BJ (cell line): Measurements from ENCODE around the gene LAMA2. TPM values are rescaled to one million over a fixed set of nuclear protein-coding genes. Genes with fewer than 3 reads are reported as not detected.

ENCODE experiments used
- CTCF ChIA-PET: fragments of 350-600 bp; formaldehyde crosslinking; extraction: SDS; loops from one replicate; lab custom pipeline; 2021; ENCODE audit warnings: antibody characterized with exemption, inconsistent platforms; lab: Yijun Ruan, JAX
- POLR2A ChIA-PET: fragments of 300-600 bp; sonication (Branson Sonifier 250); formaldehyde crosslinking; extraction: SDS; loops from one replicate; lab custom pipeline; 2021; ENCODE audit warnings: antibody characterized with exemption; lab: Charles Lee
- DNase-seq: peaks from one replicate; pipeline ENCODE4 v3.0.0-alpha.2; 2011; ENCODE audit warnings: low read depth
- H3K27me3 ChIP-seq: 2 replicates; pipeline ENCODE4 v1.6.0; 2011; ENCODE audit warnings: low read length; ENCODE audit not compliant: control insufficient read depth, insufficient read depth
- H3K36me3 ChIP-seq: 2 replicates; pipeline ENCODE4 v1.5.1; 2011; ENCODE audit warnings: low read length; ENCODE audit not compliant: control insufficient read depth, insufficient read depth
- H3K4me3 ChIP-seq: 2 replicates; pipeline ENCODE4 v1.5.1; 2011; ENCODE audit warnings: low read depth, mild to moderate bottlenecking, control low read depth, low read length
- polyA plus RNA-seq: library from polyadenylated mRNA; depleted of rRNA; stranded (reverse); fragments of >200 nt; gene quantifications from 2 replicates; pipeline ENCODE4 v1.2.3, GENCODE V29; 2011
- TF ChIP-seq, protein P1 (sequence below): IDR thresholded peaks from 2 replicates; pipeline ENCODE4 v1.5.1; 2011; ENCODE audit warnings: low read depth, mild to moderate bottlenecking, control low read depth, inconsistent platforms, low read length, moderate library complexity; ENCODE audit not compliant: insufficient read depth

The LAMA2 gene
- polyA plus RNA-seq, 1 experiment, result 50.0 TPM

DNA sequence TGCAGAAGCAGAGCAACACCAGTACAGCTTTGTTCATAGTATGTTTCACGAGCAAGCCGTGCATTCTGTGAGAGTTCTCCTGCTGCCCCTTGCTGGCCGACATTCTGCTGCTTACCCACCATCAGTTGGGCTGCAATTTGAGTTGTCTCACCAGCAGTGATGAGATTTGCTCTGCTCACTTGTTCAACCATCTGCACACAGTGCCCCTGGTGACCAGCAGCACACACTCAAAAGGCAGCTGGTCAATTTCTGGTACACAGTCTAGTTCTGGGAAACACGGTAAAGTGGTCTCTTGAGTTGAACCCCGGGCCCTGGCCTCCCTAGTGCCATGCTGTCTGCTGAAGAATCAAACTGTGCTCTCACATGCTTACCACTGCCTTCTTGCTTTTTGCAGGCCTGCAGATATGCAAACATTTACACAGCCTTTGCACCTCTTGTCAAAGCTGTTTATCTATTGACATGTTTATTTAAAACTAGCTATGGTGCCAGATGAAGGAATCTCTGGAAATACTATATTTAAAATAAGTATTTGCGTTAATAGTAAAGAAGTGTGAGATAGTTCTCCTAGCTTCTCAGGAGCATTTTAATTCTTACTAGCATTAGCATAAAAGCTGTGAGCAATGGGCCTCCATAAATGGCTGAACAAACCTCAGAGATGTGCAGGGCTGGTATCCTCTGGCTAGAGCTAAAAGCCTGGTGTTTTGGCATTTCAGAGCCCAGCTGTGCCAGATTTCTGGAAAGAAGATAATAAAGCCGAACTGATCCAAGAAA, 592.7 kb downstream of the LAMA2 start:
- ChIA-PET POLR2A (no interaction called here), CTCF (interaction anchor here (0.5 to 1.3 kb wide), 5 partner anchors 8 to 114 kb away, joined by 3 to 4 read pairs (median 3); no protein-coding TSS in a partner anchor)
- H3K36me3 ChIP-seq, result no peaks in the 10 kb centered on the region; the same call in 1 of the 2 replicates
- no peak overlapping the region for H3K4me3 ChIP-seq
- no peak for DNase-seq
- H3K27me3 ChIP-seq, result no peaks in the 10 kb centered on the region
- TF ChIP-seq, protein P1, sequence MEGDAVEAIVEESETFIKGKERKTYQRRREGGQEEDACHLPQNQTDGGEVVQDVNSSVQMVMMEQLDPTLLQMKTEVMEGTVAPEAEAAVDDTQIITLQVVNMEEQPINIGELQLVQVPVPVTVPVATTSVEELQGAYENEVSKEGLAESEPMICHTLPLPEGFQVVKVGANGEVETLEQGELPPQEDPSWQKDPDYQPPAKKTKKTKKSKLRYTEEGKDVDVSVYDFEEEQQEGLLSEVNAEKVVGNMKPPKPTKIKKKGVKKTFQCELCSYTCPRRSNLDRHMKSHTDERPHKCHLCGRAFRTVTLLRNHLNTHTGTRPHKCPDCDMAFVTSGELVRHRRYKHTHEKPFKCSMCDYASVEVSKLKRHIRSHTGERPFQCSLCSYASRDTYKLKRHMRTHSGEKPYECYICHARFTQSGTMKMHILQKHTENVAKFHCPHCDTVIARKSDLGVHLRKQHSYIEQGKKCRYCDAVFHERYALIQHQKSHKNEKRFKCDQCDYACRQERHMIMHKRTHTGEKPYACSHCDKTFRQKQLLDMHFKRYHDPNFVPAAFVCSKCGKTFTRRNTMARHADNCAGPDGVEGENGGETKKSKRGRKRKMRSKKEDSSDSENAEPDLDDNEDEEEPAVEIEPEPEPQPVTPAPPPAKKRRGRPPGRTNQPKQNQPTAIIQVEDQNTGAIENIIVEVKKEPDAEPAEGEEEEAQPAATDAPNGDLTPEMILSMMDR, result no peak

DNA sequence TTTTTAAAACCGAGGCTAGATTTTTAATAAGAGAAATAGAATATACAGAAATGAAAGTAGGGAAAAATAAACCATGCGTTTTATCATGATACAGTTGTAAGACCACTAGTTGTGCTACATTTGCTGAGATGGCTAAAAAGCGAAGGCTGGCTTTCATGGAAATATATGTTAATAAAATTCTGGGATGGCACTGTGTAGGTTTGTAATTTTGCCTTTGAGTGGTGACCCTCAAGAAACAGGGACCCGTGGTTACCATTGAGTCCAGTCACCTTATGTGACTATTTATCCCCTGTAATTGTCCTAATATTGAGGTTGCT, 593.3 kb downstream of the LAMA2 start:
- Histone ChIP-seq H3K4me3 (no peak overlapping the region), H3K36me3 (no peaks in the 10 kb centered on the region; the same call in 1 of the 2 replicates), H3K27me3 (no peaks in the 10 kb centered on the region)
- TF ChIP-seq, protein P1, result no peak
- ChIA-PET POLR2A (no interaction called here), CTCF (interaction anchor here (0.5 to 1.3 kb wide), 4 partner anchors 8 to 115 kb away, joined by 3 read pairs; no protein-coding TSS in a partner anchor)
- no peak for DNase-seq

DNA sequence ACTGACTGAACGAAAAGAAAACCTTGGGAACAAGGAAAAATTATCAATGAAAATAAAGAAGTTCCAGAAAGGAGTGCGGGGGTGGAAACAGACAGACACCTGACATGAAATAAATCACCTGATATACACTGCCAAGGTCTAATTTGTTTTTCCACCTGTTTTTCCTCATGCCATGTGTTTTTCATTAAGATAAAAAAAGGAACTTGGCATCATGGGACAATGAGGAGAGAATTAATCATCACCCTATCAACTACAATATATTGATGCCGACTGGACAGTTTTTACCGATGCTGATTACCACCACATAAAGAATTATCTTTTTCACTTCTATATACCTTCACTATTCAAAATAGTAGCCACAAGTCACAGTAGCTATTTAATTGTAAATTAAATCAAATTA, 593.9 kb downstream of the LAMA2 start:
- Histone ChIP-seq H3K36me3 (no peaks in the 10 kb centered on the region; the same call in 1 of the 2 replicates), H3K27me3 (no peaks in the 10 kb centered on the region), H3K4me3 (no peak overlapping the region)
- no peak for DNase-seq
- TF ChIP-seq, protein P1, result no peak
- POLR2A ChIA-PET, result no interaction called here
- CTCF ChIA-PET, result interaction anchor here (1.1 to 1.3 kb wide), 2 partner anchors 10 to 86 kb away, joined by 3 read pairs; no protein-coding TSS in a partner anchor

DNA sequence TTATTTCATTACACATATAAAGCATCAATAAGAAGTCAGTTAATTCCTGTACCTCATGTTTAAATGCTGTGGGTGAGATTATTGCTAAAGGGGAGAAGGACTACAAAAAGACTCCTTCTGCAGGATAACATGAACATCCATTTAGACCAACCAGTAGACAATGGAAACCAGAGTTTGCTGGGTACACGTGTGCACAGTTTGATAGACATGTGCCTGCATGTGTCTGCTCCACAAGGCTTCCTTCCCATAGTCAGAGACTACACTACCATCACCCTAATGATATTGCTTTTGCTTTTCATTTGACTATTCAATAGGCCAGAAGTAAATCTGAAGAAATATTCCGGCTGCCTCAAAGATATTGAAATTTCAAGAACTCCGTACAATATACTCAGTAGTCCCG, 595.4 kb downstream of the LAMA2 start:
- CTCF ChIA-PET, result no interaction called here
- no peaks in the 10 kb centered on the region for H3K27me3 ChIP-seq
- TF ChIP-seq, protein P1, result no peak
- DNase-seq, result no peak
- no peaks in the 10 kb centered on the region; the same call in 1 of the 2 replicates for H3K36me3 ChIP-seq
- no peak overlapping the region for H3K4me3 ChIP-seq
- POLR2A ChIA-PET, result no interaction called here

DNA sequence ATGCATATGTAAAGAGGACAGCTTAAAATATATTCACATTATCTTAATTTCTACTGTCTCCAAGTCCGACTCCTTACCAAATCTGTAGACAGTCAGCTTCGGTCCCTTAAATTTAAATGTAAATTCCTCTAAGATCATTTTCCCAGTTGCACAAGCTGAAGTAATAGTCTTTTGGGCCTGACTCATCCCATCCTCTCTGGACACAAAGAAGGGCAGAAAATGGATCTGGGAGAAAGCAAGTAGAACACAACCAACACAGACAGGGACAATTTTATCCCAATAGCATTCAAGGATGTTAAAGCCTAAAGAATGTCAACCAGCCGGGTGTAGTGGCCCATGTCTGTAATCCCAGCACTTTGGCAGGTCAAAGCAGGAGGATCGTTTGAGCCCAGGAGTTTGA, 598.8 kb downstream of the LAMA2 start:
- no peak for DNase-seq
- H3K36me3 ChIP-seq, result no peaks in the 10 kb centered on the region; the same call in 1 of the 2 replicates
- TF ChIP-seq, protein P1, result no peak
- ChIA-PET CTCF (no interaction called here), POLR2A (no interaction called here)
- H3K4me3 ChIP-seq, result no peak overlapping the region
- no peaks in the 10 kb centered on the region for H3K27me3 ChIP-seq
